Gastroesophageal sphincter (tissue), 3 donors: ENCODE measurements around the gene HVCN1.

Experiments
- EP300 ChIP-seq: sonication (generic); formaldehyde crosslinking; IDR thresholded peaks from one replicate; pipeline ENCODE4 v1.6.1; 2017; ENCODE audit warnings: antibody characterized with exemption, mild to moderate bottlenecking
- POLR2A ChIP-seq, 2 donors: fragments of 450-650 bp; IDR thresholded peaks; one replicate each; pipeline ENCODE4 v1.6.1; 2017; ENCODE audit warnings: antibody characterized with exemption in 2 of 2, mild to moderate bottlenecking in 2 of 2, moderate library complexity in 1 of 2
- POLR2AphosphoS5 ChIP-seq: sonication (generic); formaldehyde crosslinking; IDR thresholded peaks from one replicate; pipeline ENCODE4 v1.6.1; 2017; ENCODE audit warnings: antibody characterized with exemption
- TF ChIP-seq, protein P1 (sequence below), 4 experiments: fragments of 200-600 bp in 2 of 4; fragments of 450-650 bp in 2 of 4; sonication (generic) in 1 of 4; IDR thresholded peaks; one replicate each; pipeline ENCODE4 v1.5.1; 2017 to 2019; ENCODE audit warnings: antibody characterized with exemption in 4 of 4, mild to moderate bottlenecking in 2 of 4, moderate library complexity in 2 of 4

DNA sequence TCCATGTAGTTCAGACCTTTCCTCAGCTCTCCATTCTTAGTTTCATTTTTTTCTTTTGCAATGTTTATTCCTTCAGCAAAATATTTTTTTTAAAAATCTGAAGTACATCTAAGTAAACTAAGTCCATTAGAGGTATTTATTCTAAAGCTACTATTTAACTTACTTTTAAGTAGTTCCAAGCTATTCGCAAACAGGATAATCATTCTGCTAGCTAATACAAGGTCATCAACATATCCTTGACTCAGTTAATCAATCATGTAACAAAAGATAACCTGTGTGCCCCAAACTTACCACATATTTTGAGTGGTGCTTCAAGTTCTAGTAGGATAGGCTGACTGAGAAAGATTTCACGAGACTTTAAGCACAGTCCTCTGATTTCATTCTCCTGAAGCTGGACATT lies 42.6 kb upstream of the HVCN1 start:
- TF ChIP-seq, protein P1, sequence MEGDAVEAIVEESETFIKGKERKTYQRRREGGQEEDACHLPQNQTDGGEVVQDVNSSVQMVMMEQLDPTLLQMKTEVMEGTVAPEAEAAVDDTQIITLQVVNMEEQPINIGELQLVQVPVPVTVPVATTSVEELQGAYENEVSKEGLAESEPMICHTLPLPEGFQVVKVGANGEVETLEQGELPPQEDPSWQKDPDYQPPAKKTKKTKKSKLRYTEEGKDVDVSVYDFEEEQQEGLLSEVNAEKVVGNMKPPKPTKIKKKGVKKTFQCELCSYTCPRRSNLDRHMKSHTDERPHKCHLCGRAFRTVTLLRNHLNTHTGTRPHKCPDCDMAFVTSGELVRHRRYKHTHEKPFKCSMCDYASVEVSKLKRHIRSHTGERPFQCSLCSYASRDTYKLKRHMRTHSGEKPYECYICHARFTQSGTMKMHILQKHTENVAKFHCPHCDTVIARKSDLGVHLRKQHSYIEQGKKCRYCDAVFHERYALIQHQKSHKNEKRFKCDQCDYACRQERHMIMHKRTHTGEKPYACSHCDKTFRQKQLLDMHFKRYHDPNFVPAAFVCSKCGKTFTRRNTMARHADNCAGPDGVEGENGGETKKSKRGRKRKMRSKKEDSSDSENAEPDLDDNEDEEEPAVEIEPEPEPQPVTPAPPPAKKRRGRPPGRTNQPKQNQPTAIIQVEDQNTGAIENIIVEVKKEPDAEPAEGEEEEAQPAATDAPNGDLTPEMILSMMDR (IDR thresholded peaks at IDR 0.05) = no peak
- no peak for TF ChIP-seq POLR2AphosphoS5
- no peak for TF ChIP-seq POLR2A (IDR thresholded peaks at IDR 0.05)
- no peak for TF ChIP-seq EP300
